MM.1S (cell line): ENCODE data around the gene THRAP3.

ENCODE experiments used
- CTCF ChIP-seq: fragments of 300-600 bp; sonication (generic); IDR thresholded peaks from 2 replicates; pipeline ENCODE4 v1.5.1; 2016; ENCODE audit warnings: antibody characterized with exemption, low read length, mixed read lengths
- EZH2 ChIP-seq: fragments of 300-600 bp; sonication (generic); optimal IDR thresholded peaks from 2 replicates; pipeline ENCODE3; 2017; ENCODE audit warnings: low read depth, mild to moderate bottlenecking, antibody characterized with exemption, low read length, mixed read lengths

GRCh38 chr1:36339215-36339614 lies 115.0 kb downstream of the THRAP3 start:
- TF ChIP-seq EZH2 (no peak), CTCF (no peak)
